Tibial nerve (tissue), 4 donors: Measurements from ENCODE around the gene MUC5AC.

Experiments used
- EP300 ChIP-seq, 2 donors: sonication (generic); formaldehyde crosslinking; IDR thresholded peaks; one replicate each; pipeline ENCODE4 v1.6.1; 2017; ENCODE audit warnings: antibody characterized with exemption in 2 of 2, mild to moderate bottlenecking in 1 of 2
- POLR2A ChIP-seq, 2 donors: fragments of 450-650 bp; IDR thresholded peaks; one replicate each; pipeline ENCODE4 v1.6.1; 2017; ENCODE audit warnings: antibody characterized with exemption in 2 of 2, mild to moderate bottlenecking in 2 of 2, moderate library complexity in 2 of 2
- TF ChIP-seq, protein P1 (sequence below), 5 experiments: fragments of 200-600 bp in 3 of 5; fragments of 450-650 bp in 2 of 5; sonication (generic) in 3 of 5; IDR thresholded peaks; one replicate each; pipeline ENCODE4 v1.5.1; 2016 to 2019; ENCODE audit warnings: antibody characterized with exemption in 5 of 5, mild to moderate bottlenecking in 3 of 5, moderate library complexity in 2 of 5

GRCh38 chr11:1211838-1212237 lies 54.1 kb downstream of the MUC5AC start:
- TF ChIP-seq, protein P1, sequence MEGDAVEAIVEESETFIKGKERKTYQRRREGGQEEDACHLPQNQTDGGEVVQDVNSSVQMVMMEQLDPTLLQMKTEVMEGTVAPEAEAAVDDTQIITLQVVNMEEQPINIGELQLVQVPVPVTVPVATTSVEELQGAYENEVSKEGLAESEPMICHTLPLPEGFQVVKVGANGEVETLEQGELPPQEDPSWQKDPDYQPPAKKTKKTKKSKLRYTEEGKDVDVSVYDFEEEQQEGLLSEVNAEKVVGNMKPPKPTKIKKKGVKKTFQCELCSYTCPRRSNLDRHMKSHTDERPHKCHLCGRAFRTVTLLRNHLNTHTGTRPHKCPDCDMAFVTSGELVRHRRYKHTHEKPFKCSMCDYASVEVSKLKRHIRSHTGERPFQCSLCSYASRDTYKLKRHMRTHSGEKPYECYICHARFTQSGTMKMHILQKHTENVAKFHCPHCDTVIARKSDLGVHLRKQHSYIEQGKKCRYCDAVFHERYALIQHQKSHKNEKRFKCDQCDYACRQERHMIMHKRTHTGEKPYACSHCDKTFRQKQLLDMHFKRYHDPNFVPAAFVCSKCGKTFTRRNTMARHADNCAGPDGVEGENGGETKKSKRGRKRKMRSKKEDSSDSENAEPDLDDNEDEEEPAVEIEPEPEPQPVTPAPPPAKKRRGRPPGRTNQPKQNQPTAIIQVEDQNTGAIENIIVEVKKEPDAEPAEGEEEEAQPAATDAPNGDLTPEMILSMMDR (IDR thresholded peaks at IDR 0.05): no peak
- TF ChIP-seq POLR2A (IDR thresholded peaks at IDR 0.05) (no peak), EP300 (IDR thresholded peaks at IDR 0.05) (no peak)
